GM19438 (cell line): ENCODE data around the gene H2BK1.

Experiments
- ATAC-seq: cut with Tn5 transposase; IDR thresholded peaks from one replicate; pipeline ENCODE4 v1.9.1; 2021; ENCODE audit warnings: low read depth; ENCODE audit not compliant: unreplicated experiment

The H2BK1 gene

GRCh38 chr7:151210087-151210854 lies at the start of gene H2BK1:
H2BK1 (minus strand) TSS chr7:151210488; CDS start chr7:151210318, 170 bp downstream.
- no peak for ATAC-seq

GRCh38 chr7:151257990-151258389 lies 47.7 kb upstream of the H2BK1 start:
- ATAC-seq, result no peak

DNA sequence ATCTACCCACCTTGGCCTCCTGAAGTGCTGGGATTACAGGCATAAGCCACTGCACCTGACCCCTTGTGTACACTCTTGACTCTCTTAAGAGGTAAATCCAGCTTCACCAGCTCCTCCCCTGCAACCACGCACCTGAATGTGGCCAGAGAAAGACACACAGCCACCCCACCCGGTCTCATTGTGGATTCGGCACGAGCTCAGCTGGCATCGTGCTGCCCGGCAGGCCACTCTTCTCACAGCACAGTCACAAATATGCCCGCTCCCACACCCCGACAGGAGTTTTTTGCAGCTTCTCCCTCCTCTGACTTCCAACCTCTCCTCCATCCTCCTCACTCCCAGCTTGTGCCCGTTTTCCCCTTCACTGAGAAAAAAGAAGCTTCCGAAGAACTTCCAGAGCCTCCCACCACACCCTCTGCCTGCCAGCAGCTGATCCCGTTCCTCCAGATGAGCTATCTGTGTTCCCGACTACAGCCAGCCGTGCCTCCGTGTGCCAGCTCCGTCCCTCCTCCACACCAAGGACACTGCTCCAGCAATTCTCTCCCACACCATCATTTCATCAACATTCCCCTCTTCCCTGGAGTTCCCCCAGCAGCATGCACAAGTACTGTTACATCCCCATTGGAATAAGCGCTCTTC lies 46.2 kb upstream of the H2BK1 start:
- ATAC-seq, result no peak

- no peak for ATAC-seq
These were observed 45.1 kb upstream of the H2BK1 start for GRCh38 chr7:151255390-151255789.

DNA sequence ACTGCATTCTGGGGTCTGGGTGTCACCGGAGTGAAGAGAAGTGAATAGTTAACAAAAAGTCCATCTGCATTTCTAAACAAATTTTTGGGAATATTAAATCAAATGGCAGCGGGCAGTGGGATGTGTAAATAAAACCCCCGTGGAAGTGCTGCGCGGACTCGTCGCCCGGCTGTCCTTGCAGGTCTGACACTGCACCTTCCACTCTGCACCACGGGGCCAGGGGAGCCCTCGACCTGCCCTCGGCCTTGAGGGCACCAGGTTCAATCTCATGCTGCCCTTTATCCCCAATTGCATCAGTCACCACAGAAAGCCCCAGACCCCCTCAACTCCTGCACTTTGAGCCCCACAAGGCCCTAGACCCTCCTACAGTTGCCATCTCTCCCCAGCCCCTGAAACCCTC lies 44.6 kb upstream of the H2BK1 start:
- ATAC-seq, result no peak

- ATAC-seq, result no peak
These were observed 44.0 kb upstream of the H2BK1 start for GRCh38 chr7:151254316-151254715.

DNA sequence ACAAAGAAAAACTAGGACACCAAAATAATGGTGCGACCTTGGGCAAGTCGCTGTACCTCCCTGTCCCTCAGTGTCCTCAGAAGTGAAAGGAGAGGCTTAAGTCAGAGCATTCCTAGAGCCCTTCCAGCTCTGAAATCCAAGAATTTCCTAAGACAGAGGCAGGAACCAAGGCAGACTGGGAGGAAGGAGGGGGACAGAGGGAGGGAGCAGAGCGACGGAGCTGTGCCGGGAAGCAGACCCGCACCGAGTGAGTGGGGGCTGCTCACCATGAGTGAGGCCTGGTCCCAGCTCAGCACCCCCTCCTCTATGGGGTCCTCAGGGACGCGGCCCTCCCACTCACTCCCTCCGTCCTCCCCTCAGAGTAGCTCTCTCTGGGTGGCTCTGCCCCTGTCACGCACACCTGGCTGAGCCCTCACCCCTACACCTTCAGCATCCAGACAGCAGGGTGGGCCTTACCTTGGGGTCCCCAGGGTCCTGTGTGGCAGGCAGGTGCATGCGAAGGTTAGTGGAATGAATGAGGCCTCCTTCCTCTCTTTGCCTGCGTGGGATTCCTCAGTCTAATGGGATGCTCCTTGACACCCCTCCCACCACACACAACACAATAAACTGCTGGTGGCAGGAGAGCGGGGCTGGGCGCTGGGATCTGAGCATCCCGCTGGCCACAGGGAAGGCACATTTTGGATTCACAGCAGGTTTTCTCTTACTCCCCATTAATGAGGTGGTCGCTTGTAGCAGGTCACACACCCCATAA lies 42.8 kb upstream of the H2BK1 start:
- no peak for ATAC-seq

DNA sequence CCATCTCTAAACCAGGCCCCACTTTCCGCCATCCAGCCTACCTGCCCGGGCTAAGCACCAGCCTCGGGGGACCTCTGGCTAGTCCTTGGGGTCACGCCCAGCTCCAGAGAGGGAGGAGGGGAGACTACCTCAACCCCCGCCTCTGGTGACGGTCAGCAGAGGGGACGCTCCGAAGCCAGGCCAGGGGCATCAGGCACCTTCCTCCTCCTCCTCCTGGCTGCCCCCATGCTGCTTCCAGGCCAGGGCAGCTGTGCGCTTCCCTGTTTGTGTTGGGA lies 42.2 kb upstream of the H2BK1 start:
- no peak for ATAC-seq

DNA sequence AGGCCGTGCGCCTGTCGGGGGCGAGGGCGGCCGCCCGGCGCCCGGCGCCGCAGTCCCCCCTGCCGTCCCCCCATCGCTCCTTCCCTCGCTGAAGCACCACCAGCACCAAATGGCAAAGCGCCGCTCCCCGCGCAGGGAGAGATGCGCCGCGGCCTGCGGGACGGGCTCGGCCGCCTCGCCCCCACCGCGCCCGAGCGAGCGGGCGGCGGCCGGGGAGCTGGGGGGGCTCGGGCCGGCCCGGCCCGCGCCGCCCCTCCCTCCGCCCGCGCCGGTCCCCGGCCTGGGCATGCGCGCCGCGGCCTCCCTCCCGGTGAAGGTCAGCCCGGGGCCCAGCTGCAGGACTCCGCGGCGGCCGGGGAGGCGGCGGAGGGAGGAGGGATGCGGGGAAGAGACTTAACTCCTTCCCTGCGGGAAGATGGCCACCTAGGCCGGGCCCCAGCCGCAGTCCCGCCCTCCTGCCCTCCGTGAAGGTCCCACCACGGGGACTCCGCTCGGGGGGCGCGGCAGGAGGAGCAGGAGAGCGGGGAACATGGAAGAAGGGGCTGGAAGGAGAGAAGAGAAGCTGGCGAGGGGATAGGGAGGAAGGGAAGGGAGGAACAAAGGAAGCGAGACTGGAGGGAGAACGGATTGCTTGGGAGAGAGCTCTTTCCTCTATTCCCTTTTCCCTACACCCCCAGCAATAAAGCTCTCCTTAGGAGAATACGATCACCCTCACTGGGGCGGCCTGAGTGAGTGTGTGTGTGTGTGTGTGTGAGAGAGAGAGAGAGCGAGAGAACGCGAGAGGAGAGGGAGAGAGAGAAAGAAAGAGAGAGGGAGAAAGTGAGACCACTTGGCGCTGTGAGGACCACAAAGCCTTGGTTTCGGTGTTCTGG lies 41.6 kb upstream of the H2BK1 start:
- no peak for ATAC-seq

DNA sequence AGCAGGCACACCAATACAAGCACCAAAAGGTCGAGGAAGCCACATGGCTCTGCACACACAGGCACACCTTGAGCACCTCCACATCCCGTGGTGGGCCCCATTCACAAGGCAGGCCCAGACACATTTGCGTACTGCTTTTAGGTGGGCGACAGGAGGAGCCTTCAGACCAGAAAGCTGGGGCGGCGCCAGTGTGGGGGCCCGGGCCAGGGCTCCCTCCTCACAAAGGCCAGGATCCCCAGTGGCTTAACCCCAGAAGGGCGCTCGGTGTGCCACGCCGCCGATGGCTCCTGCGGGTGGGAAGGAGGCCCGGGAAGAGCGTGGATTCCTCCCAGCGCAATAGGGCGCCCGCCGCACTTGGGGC lies 41.0 kb upstream of the H2BK1 start:
- ATAC-seq, result no peak

DNA sequence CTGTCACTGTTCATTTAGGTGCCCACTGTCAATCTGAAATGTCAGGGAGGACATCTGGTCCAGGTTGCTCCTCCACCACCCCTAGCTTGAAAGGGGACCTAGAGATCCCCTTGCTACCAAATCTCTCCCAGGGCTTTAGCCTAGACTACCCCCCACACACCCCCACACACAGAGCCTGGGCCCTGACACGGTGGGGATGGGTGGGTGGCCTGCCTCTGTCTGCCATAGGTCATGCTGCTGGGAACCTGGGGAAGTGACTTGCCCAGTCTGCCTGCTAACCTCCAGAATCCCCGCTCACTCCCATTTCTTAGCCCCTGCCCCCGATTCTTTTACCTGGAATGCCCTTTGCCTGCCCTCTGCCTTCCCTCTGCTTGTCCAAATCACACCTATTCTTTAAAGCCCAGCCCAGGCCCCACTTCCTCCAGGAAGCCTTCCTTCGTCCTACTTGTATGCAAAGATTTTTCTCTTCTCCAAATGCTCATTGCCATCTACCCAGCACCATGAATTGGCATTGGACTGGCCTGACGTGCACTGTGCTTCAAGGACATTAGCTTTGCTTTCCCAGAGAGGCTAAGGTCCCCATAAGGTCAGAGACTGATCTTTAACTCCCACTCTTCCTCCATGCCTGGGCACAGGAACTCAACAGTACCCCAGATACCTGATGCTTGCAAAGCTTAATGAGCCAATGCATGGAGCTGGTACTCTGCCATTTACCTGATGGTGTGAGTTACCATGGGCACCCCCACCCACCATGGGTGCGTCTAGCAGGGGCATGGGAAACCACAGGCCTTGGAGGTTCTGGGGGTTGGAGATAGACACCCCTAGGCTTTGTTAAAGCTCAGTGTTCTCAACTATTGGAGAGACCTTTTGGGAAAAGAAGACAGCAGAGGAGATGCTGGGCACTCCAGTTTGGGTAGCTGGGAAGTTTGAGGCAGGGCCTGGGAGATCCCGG lies 40.2 kb upstream of the H2BK1 start:
- ATAC-seq, result no peak

DNA sequence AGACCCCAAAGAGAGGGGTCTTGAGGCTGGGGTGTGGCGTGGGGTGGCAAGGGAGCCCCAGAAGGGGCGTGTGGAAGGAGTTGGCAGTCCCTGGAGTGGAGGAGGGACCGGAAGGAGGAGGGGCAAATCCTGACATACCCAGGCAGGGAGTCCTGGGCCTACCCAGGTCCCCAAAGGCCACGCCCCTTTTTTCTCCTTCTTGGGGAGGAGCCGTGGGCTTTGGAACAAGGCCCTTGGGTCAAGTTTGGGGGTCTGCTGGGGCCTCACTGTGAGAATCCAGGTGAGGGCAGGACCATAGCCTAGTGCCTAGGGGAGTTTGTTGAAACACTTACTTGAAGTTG lies 39.4 kb upstream of the H2BK1 start:
- no peak for ATAC-seq

DNA sequence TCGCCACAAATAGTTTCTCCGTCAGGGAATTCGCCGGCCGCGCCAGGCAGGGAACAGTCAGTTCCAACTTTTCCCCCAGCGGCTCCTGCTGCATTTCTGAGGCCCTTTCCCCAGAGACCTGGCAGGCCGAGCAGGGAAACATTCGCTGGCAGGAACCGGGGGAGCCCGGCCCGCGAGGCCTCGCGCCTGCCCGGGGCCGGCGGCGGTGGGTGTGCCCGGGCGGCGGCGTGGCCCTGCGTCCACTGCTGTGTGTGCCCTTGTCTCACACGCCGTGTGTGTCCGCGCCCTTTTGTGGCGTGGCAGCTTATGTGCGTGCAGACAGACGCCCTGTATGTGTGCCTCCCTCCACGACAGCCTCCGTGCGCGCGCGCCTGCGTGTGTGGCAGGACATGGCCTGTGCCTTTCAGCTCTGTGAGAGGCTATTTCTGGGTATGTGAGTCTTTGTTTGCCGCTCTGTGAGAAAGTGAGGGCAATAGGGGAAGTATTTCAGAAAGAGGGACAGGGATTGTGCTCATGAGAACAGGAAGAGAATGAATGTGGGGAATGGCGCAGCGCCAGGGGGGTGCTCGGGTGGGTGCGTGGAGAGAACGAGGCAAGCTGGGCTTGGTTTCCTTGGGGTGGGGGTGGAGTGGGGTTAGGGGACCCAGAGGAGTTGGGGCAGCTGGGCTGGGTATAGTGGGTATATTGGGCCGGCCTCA lies 38.9 kb upstream of the H2BK1 start:
- no peak for ATAC-seq

GRCh38 chr7:151248346-151249033 lies 38.2 kb upstream of the H2BK1 start, which contains the start of gene SMARCD3:
SMARCD3 (minus strand) TSS chr7:151248694; CDS start chr7:151248562, 132 bp downstream.
- ATAC-seq, result no peak

- ATAC-seq, result no peak
These were observed 37.5 kb upstream of the H2BK1 start for GRCh38 chr7:151247611-151248345.

- ATAC-seq, result no peak
These were observed 36.7 kb upstream of the H2BK1 start for GRCh38 chr7:151246851-151247580.

- ATAC-seq, result no peak
These were observed 36.0 kb upstream of the H2BK1 start for GRCh38 chr7:151246102-151246850.
